Thoracic aorta (tissue), 2 donors: ENCODE results near the gene WNT5A. TPM values are rescaled to one million over a fixed set of nuclear protein-coding genes. Genes with fewer than 3 reads are reported as not detected.

Experiments
- ATAC-seq: fragments of 150-250 bp; one replicate; pipeline ENCODE4 v1.8.0; 2017; ENCODE audit warnings: low read depth; ENCODE audit not compliant: insufficient number of reproducible peaks, low FRiP score
- DNase-seq: peaks from one replicate; pipeline ENCODE4 v3.0.0-alpha.2; 2020; ENCODE audit warnings: low spot score
- H3K27ac ChIP-seq, 2 donors: fragments of 200-600 bp; sonication (generic); 1 replicate in 1 of 2; 2 replicates in 1 of 2; pipeline ENCODE4 v1.5.1; 2016; ENCODE audit warnings: mild to moderate bottlenecking in 2 of 2, moderate library complexity in 2 of 2
- H3K27me3 ChIP-seq: fragments of 200-600 bp; sonication (generic); replicated peaks from 2 replicates; pipeline ENCODE4 v1.6.0; 2016; ENCODE audit warnings: mild to moderate bottlenecking; ENCODE audit not compliant: insufficient read depth
- H3K36me3 ChIP-seq: fragments of 200-600 bp; sonication (generic); one replicate; pipeline ENCODE4 v1.5.1; 2016
- H3K4me1 ChIP-seq, 2 donors: fragments of 200-600 bp; sonication (generic); 1 replicate in 1 of 2; 2 replicates in 1 of 2; pipeline versions ENCODE4 v1.5.1 to v1.6.0; 2016; ENCODE audit warnings: low read depth in 2 of 2, mild to moderate bottlenecking in 1 of 2; ENCODE audit not compliant: control insufficient read depth in 1 of 2
- H3K4me3 ChIP-seq: fragments of 200-600 bp; sonication (generic); 2 replicates; pipeline ENCODE4 v1.5.1; 2016; ENCODE audit warnings: mild to moderate bottlenecking
- H3K9me3 ChIP-seq: fragments of 200-600 bp; sonication (generic); 2 replicates; pipeline ENCODE4 v1.5.1; 2016
- CTCF ChIP-seq: fragments of 200-600 bp; sonication (generic); IDR thresholded peaks from one replicate; pipeline ENCODE4 v1.5.1; 2019; ENCODE audit warnings: antibody characterized with exemption
- total RNA-seq, 2 donors: library from RNA; depleted of rRNA; stranded (reverse); fragments of >200 nt; gene quantifications; one replicate each; pipeline versions ENCODE4 v1.1.0 to v1.2.3, GENCODE V29; 2016

The WNT5A gene
- total RNA-seq, 2 donors from 2014 or later = 5.4 to 6.5 TPM

- H3K4me3 ChIP-seq = no peak overlapping the region
- no peaks in the 10 kb centered on the region for H3K4me1 ChIP-seq
- TF ChIP-seq CTCF = no peak
- no peaks in the 10 kb centered on the region for H3K9me3 ChIP-seq
- ATAC-seq (no peak), DNase-seq (no peak)
- H3K27ac ChIP-seq = no peak overlapping the region
- H3K27me3 ChIP-seq = no peaks in the 10 kb centered on the region
- H3K36me3 ChIP-seq = no peaks in the 10 kb centered on the region
These were observed 7.9 kb upstream of the WNT5A start for GRCh38 chr3:55494976-55495375.

- H3K36me3 ChIP-seq = no peaks in the 10 kb centered on the region
- ATAC-seq (no peak), DNase-seq (no peak)
- H3K27ac ChIP-seq = no peak overlapping the region
- H3K9me3 ChIP-seq = no peaks in the 10 kb centered on the region
- no peak overlapping the region for H3K4me3 ChIP-seq
- no peaks in the 10 kb centered on the region for H3K27me3 ChIP-seq
- no peak for TF ChIP-seq CTCF
- peaks cover 4 to 13% of the 10 kb centered on the region in 2 donors for H3K4me1 ChIP-seq
These were observed 5.9 kb upstream of the WNT5A start for GRCh38 chr3:55492976-55493375.

- Histone ChIP-seq H3K4me1 (peaks cover 8 to 26% of the 10 kb centered on the region in 2 donors), H3K36me3 (no peaks in the 10 kb centered on the region), H3K4me3 (no peak overlapping the region), H3K9me3 (no peaks in the 10 kb centered on the region), H3K27me3 (peaks cover 4% of the 10 kb centered on the region), H3K27ac (no peak overlapping the region)
- ATAC-seq = no peak
- DNase-seq = no peak
- no peak for TF ChIP-seq CTCF
These were observed 4.2 kb upstream of the WNT5A start for GRCh38 chr3:55491296-55491816.

GRCh38 chr3:55490276-55490913 is 3.3 kb upstream of the WNT5A start:
- H3K36me3 ChIP-seq = no peaks in the 10 kb centered on the region
- no peak overlapping the region for H3K27ac ChIP-seq
- H3K4me3 ChIP-seq = no peak overlapping the region
- ATAC-seq (no peak), DNase-seq (no peak)
- peaks cover 14% of the 10 kb centered on the region for H3K27me3 ChIP-seq
- H3K4me1 ChIP-seq = peaks cover 18 to 36% of the 10 kb centered on the region in 2 donors
- no peaks in the 10 kb centered on the region for H3K9me3 ChIP-seq
- TF ChIP-seq CTCF = no peak

GRCh38 chr3:55489798-55490132 is 2.7 kb upstream of the WNT5A start:
- TF ChIP-seq CTCF = no peak
- Histone ChIP-seq H3K27me3 (peaks cover 15% of the 10 kb centered on the region), H3K9me3 (no peaks in the 10 kb centered on the region), H3K4me1 (peaks cover 21 to 39% of the 10 kb centered on the region in 2 donors), H3K4me3 (no peak overlapping the region), H3K36me3 (no peaks in the 10 kb centered on the region), H3K27ac (no peak overlapping the region)
- no peak for ATAC-seq
- DNase-seq = no peak
